CD4-positive, alpha-beta T cell treated with Interleukin-17A for 1 hour (primary cell): ENCODE measurements around the gene TLK1.
"Not testable (repeated sequence)": the region's sequence is repeated elsewhere in the genome, so short reads cannot be mapped to it uniquely, and the experiment has no call there.

Source experiments
- DNase-seq: peaks from one replicate; pipeline ENCODE4 v3.0.0-alpha.2; 2020

Gene TLK1

GRCh38 chr2:171141320-171141719 is 19.4 kb downstream of the TLK1 start:
- no peak for DNase-seq

- DNase-seq: no peak
Measured at GRCh38 chr2:171139860-171140259, 20.8 kb downstream of the TLK1 start.

GRCh38 chr2:171136024-171136423 is 24.7 kb downstream of the TLK1 start:
- DNase-seq: no peak

- no peak for DNase-seq
Measured at GRCh38 chr2:171134624-171135230, 26.0 kb downstream of the TLK1 start.

- no peak for DNase-seq
Measured at GRCh38 chr2:171132086-171132485, 28.6 kb downstream of the TLK1 start.

GRCh38 chr2:171128461-171128860 is 32.2 kb downstream of the TLK1 start:
- DNase-seq: no peak

- DNase-seq: no peak
Measured at GRCh38 chr2:171124541-171124940, 36.2 kb downstream of the TLK1 start.

GRCh38 chr2:171109571-171109970 is 51.1 kb downstream of the TLK1 start:
- DNase-seq: no peak

- DNase-seq: no peak
Measured at GRCh38 chr2:171109020-171109419, 51.7 kb downstream of the TLK1 start.

- no peak for DNase-seq
Measured at GRCh38 chr2:171107803-171108202, 52.9 kb downstream of the TLK1 start.

- no peak for DNase-seq
Measured at GRCh38 chr2:171104379-171104778, 56.3 kb downstream of the TLK1 start.

GRCh38 chr2:171102802-171103201 is 57.9 kb downstream of the TLK1 start:
- peak; percentile 17 for DNase-seq

- DNase-seq: no peak
Measured at GRCh38 chr2:171100370-171100769, 60.3 kb downstream of the TLK1 start.

- DNase-seq: no peak
Measured at GRCh38 chr2:171098607-171099006, 62.1 kb downstream of the TLK1 start.

GRCh38 chr2:171095014-171095582 is 65.6 kb downstream of the TLK1 start:
- DNase-seq: no peak

- not testable (repeated sequence) for DNase-seq
Measured at GRCh38 chr2:171091517-171091916, 69.2 kb downstream of the TLK1 start.

- DNase-seq: no peak
Measured at GRCh38 chr2:171089489-171089888, 71.2 kb downstream of the TLK1 start.

GRCh38 chr2:171088057-171088834 is 72.4 kb downstream of the TLK1 start:
- DNase-seq: no peak

- peak; percentile 24 for DNase-seq
Measured at GRCh38 chr2:171087547-171087946, 73.1 kb downstream of the TLK1 start.

GRCh38 chr2:171086352-171087290 is 74.1 kb downstream of the TLK1 start:
- peak; percentile 69 for DNase-seq

- DNase-seq: peak; percentile 33
Measured at GRCh38 chr2:171084128-171084527, 76.6 kb downstream of the TLK1 start.

GRCh38 chr2:171083451-171083850 is 77.2 kb downstream of the TLK1 start:
- DNase-seq: no peak

- peak; percentile 15 for DNase-seq
Measured at GRCh38 chr2:171081649-171082111, 79.0 kb downstream of the TLK1 start.
